SU-DHL-6 (cell line): ENCODE measurements around the gene G3BP1.

Source experiments
- H2AFZ ChIP-seq: fragments of 200-600 bp; sonication (generic); 2 replicates; pipeline ENCODE4 v1.6.1; 2014; ENCODE audit warnings: low read depth, mild to moderate bottlenecking, moderate library complexity, mixed read lengths, antibody characterized with exemption, low read length; ENCODE audit not compliant: severe bottlenecking
- H3F3A ChIP-seq: fragments of 200-600 bp; shearing (Covaris generic); 2 replicates; pipeline ENCODE4 v1.6.0; 2016; ENCODE audit warnings: antibody characterized with exemption, mild to moderate bottlenecking; ENCODE audit not compliant: insufficient read depth
- H3K27ac ChIP-seq: fragments of 200-600 bp; sonication (generic); 2 replicates; pipeline ENCODE4 v1.5.1; 2016; ENCODE audit warnings: low read depth, mild to moderate bottlenecking, low read length, moderate library complexity, mixed read lengths
- H3K27me3 ChIP-seq: fragments of 200-600 bp; sonication (generic), shearing (Covaris generic); 2 replicates; pipeline ENCODE4 v1.6.0; 2014; ENCODE audit warnings: mild to moderate bottlenecking, low read length
- H3K36me3 ChIP-seq: fragments of 200-600 bp; sonication (generic); 2 replicates; pipeline ENCODE4 v1.6.1; 2014; ENCODE audit warnings: mild to moderate bottlenecking, low read length, mixed read lengths
- H3K4me2 ChIP-seq: fragments of 300-600, 200-600 bp; shearing (Covaris generic), sonication (generic); 2 replicates; pipeline ENCODE4 v1.6.0; 2014; ENCODE audit warnings: low read length, low read depth, mild to moderate bottlenecking; ENCODE audit not compliant: poor library complexity, severe bottlenecking
- H3K4me3 ChIP-seq: fragments of 200-600 bp; sonication (generic); 2 replicates; pipeline ENCODE4 v1.5.1; 2014; ENCODE audit warnings: antibody characterized with exemption, low read length, mild to moderate bottlenecking, mixed read lengths; ENCODE audit not compliant: insufficient read depth, poor library complexity, severe bottlenecking
- H3K79me2 ChIP-seq: fragments of 200-600 bp; sonication (generic); 2 replicates; pipeline ENCODE4 v1.6.1; 2014; ENCODE audit warnings: mild to moderate bottlenecking, low read length, moderate library complexity; ENCODE audit not compliant: insufficient read depth
- H3K9ac ChIP-seq: fragments of 200-600 bp; sonication (generic); 2 replicates; pipeline ENCODE4 v1.7.0; 2014; ENCODE audit warnings: mild to moderate bottlenecking, low read length
- H3K9me2 ChIP-seq: fragments of 200-600 bp; sonication (generic); replicated peaks from 2 replicates; pipeline ENCODE4 v1.6.1; 2014; ENCODE audit warnings: low read length; ENCODE audit not compliant: insufficient read depth
- H3K9me3 ChIP-seq: fragments of 200-600 bp; sonication (generic); 2 replicates; pipeline ENCODE4 v1.6.1; 2014; ENCODE audit warnings: low read length, mixed read lengths; ENCODE audit not compliant: insufficient read depth
- H4K20me1 ChIP-seq: fragments of 200-600 bp; sonication (generic); 2 replicates; pipeline ENCODE4 v1.6.1; 2014; ENCODE audit warnings: low read depth, mild to moderate bottlenecking, antibody characterized with exemption, low read length, moderate library complexity, mixed read lengths
- EZH2phosphoT487 ChIP-seq: fragments of 200-600 bp; sonication (generic), shearing (Covaris generic); conservative IDR thresholded peaks from 2 replicates; pipeline ENCODE4 v1.6.1; 2018; ENCODE audit warnings: mild to moderate bottlenecking, antibody characterized with exemption, low read length, moderate library complexity, mixed read lengths
- TF ChIP-seq, protein P1 (sequence below): fragments of 200-600 bp; sonication (generic); IDR thresholded peaks from one replicate; pipeline ENCODE4 v1.5.1; 2017; ENCODE audit warnings: antibody characterized with exemption, mild to moderate bottlenecking, low read length, moderate library complexity; ENCODE audit not compliant: insufficient read depth, poor library complexity, severe bottlenecking

G3BP1 gene

DNA sequence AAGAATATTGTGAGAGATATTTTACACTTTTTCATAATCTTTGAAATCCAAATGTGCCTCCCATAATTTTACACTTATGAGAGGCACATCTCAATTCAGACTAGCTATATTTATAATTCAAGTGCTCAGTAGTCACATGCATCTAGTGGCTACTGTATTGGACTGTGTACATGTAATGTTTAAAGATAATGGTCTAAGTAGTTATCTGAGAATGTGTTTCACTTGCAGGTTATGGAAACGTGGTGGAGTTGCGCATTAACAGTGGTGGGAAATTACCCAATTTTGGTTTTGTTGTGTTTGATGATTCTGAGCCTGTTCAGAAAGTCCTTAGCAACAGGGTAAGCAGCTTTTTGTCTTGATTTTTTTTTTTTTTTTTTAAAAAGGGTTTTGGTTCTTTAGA, 28.8 kb downstream of the G3BP1 start:
- Histone ChIP-seq H3K9me3 (no peaks in the 10 kb centered on the region), H4K20me1 (peaks cover 18% of the 10 kb centered on the region), H3K27ac (no peak overlapping the region), H3K36me3 (peaks cover 76% of the 10 kb centered on the region), H3K9ac (no peak overlapping the region), H3K27me3 (no peaks in the 10 kb centered on the region), H3K4me2 (no peak overlapping the region), H3K79me2 (peaks cover 38% of the 10 kb centered on the region), H3F3A (peaks cover 22% of the 10 kb centered on the region), H2AFZ (no peak overlapping the region), H3K9me2 (no peaks in the 10 kb centered on the region), H3K4me3 (no peak overlapping the region)
- TF ChIP-seq, protein P1, sequence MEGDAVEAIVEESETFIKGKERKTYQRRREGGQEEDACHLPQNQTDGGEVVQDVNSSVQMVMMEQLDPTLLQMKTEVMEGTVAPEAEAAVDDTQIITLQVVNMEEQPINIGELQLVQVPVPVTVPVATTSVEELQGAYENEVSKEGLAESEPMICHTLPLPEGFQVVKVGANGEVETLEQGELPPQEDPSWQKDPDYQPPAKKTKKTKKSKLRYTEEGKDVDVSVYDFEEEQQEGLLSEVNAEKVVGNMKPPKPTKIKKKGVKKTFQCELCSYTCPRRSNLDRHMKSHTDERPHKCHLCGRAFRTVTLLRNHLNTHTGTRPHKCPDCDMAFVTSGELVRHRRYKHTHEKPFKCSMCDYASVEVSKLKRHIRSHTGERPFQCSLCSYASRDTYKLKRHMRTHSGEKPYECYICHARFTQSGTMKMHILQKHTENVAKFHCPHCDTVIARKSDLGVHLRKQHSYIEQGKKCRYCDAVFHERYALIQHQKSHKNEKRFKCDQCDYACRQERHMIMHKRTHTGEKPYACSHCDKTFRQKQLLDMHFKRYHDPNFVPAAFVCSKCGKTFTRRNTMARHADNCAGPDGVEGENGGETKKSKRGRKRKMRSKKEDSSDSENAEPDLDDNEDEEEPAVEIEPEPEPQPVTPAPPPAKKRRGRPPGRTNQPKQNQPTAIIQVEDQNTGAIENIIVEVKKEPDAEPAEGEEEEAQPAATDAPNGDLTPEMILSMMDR, result no peak
- TF ChIP-seq EZH2phosphoT487, result no peak

DNA sequence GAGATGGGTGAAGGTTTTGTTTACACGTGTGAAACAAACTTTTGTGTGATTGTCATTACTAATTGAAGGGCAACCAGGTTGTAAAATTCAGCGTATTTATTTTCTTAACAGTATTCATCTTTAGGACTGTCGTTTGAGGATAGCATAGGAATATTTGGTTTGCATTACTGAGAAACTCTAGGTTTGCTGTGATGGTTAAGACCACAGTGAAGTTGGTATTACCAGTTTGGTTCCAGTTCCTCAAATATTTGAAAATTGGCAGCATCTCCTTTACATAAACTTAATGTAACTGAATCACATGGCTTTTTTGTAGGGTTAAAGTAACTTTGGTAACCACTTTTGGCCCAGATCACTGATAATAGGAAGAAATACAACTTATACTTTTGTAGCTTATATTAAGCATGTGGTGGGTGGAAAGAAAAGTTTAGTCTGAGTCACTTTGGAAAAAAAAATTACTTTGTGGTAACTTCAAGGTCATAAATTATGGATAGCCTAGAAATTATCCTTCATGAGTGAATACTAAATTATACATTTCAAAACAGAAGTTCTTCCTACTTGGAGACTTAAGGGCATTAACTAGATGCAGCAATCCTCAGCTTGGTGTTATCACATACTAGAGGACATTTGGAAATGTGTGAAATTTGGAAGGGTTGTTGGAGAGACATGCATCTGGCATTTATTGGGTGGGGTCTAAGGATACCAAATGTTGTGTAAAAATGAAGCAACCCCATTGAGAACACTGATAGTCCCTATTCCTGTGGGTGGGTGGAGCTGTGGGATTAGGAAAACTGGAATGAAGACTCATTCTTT, 33.9 kb downstream of the G3BP1 start:
- no peak overlapping the region for H3K4me3 ChIP-seq
- no peak overlapping the region for H3K9ac ChIP-seq
- H2AFZ ChIP-seq, result no peak overlapping the region
- peaks cover 20% of the 10 kb centered on the region for H3K79me2 ChIP-seq
- H3K9me3 ChIP-seq, result no peaks in the 10 kb centered on the region
- H4K20me1 ChIP-seq, result peaks cover 8% of the 10 kb centered on the region; the same call in 1 of the 2 replicates
- H3K9me2 ChIP-seq, result no peaks in the 10 kb centered on the region
- H3F3A ChIP-seq, result no peaks in the 10 kb centered on the region
- TF ChIP-seq, protein P1, result no peak
- no peak for TF ChIP-seq EZH2phosphoT487
- no peak overlapping the region for H3K4me2 ChIP-seq
- peaks cover 60% of the 10 kb centered on the region for H3K36me3 ChIP-seq
- H3K27me3 ChIP-seq, result no peaks in the 10 kb centered on the region
- H3K27ac ChIP-seq, result no peak overlapping the region

DNA sequence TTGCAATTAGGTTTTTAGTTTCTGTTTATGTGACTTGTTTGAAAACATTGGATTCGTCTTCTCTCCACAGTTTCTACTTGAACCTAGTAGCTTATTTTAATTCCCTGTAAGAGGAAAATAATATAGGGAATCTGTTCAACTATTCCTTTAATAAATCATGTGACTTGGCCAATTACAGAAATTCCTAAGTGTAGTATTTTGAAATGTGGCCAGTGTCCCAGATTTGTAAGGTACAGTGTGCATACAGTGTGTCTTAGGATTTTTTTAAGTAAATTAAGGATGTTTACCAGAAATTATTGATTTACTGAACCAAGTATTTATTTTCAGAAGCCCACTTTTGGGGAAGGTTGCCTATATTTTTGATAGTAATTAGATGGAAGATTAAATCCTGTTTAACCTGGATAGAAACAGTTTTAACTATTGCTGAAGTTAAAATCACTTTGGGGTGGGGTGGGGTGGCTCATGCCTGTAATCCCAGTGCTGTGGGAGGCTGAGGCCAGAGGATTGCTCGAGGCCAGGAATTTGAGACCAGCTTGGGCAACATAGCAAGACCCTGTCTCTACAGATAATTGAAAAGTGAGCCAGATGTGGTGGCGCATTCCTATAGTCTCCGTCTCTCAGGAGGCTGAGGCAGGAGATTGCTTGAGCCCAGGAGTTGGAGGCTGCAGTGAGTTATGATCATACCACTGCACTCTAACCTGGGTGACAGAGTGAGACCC, 36.9 kb downstream of the G3BP1 start:
- Histone ChIP-seq H3F3A (0 out of 2 replicates have a peak, but pooled peaks cover 5% of the 10 kb centered on the region), H3K4me2 (no peak overlapping the region), H2AFZ (no peak overlapping the region), H3K27me3 (no peaks in the 10 kb centered on the region), H3K36me3 (peaks cover 63% of the 10 kb centered on the region), H3K27ac (no peak overlapping the region), H4K20me1 (peaks cover 8% of the 10 kb centered on the region; the same call in 1 of the 2 replicates), H3K79me2 (peaks cover 13% of the 10 kb centered on the region), H3K4me3 (no peak overlapping the region), H3K9me3 (no peaks in the 10 kb centered on the region), H3K9me2 (no peaks in the 10 kb centered on the region), H3K9ac (no peak overlapping the region)
- TF ChIP-seq, protein P1, result no peak
- no peak for TF ChIP-seq EZH2phosphoT487
